ELR (cell line): ENCODE results near the gene SMURF2.
"Not testable (repeated sequence)": the region's sequence is repeated elsewhere in the genome, so short reads cannot be mapped to it uniquely, and the experiment has no call there.

Source experiments
- DNase-seq: peaks from one replicate; pipeline ENCODE4 v3.0.0-alpha.2; 2015; ENCODE audit warnings: low read depth

SMURF2 gene

GRCh38 chr17:64661976-64662773 is at the start of gene SMURF2:
Gene SMURF2, minus strand, starts transcription at chr17:64662307. Its CDS starts 427 bp downstream, at chr17:64661880.
- peak; percentile 87 for DNase-seq

GRCh38 chr17:64709481-64709880 is 47.4 kb upstream of the SMURF2 start:
- no peak for DNase-seq

- peak; percentile 100 for DNase-seq
These were observed 45.0 kb upstream of the SMURF2 start for GRCh38 chr17:64707050-64707591.

GRCh38 chr17:64706224-64707049 is 44.3 kb upstream of the SMURF2 start:
- DNase-seq = peak; percentile 74

GRCh38 chr17:64702815-64703214 is 40.7 kb upstream of the SMURF2 start:
- DNase-seq = no peak

- DNase-seq = peak; percentile 69
These were observed 36.6 kb upstream of the SMURF2 start for GRCh38 chr17:64698725-64699124.

GRCh38 chr17:64694207-64694606 is 32.1 kb upstream of the SMURF2 start:
- DNase-seq = peak; percentile 83

- DNase-seq = no peak
These were observed 30.1 kb upstream of the SMURF2 start for GRCh38 chr17:64692187-64692586.

GRCh38 chr17:64689106-64689505 is 27.0 kb upstream of the SMURF2 start:
- DNase-seq = no peak

GRCh38 chr17:64688481-64688880 is 26.4 kb upstream of the SMURF2 start:
- no peak for DNase-seq

- peak; percentile 96 for DNase-seq
These were observed 25.9 kb upstream of the SMURF2 start for GRCh38 chr17:64687961-64688360.

GRCh38 chr17:64687376-64687775 is 25.3 kb upstream of the SMURF2 start:
- no peak for DNase-seq

GRCh38 chr17:64686705-64687104 is 24.6 kb upstream of the SMURF2 start:
- DNase-seq = peak; percentile 40

- DNase-seq = no peak
These were observed 23.6 kb upstream of the SMURF2 start for GRCh38 chr17:64685705-64686104.

GRCh38 chr17:64683796-64684195 is 21.7 kb upstream of the SMURF2 start:
- peak; percentile 78 for DNase-seq

- DNase-seq = peak; percentile 97
These were observed 20.4 kb upstream of the SMURF2 start for GRCh38 chr17:64682261-64683181.

GRCh38 chr17:64679710-64680216 is 17.7 kb upstream of the SMURF2 start:
- DNase-seq = peak; percentile 100

GRCh38 chr17:64676763-64677162 is 14.7 kb upstream of the SMURF2 start:
- no peak for DNase-seq

- not testable (repeated sequence) for DNase-seq
These were observed 8.9 kb upstream of the SMURF2 start for GRCh38 chr17:64670843-64671590.

GRCh38 chr17:64667807-64668721 is 6.0 kb upstream of the SMURF2 start:
- peak; percentile 93 for DNase-seq
